Pancreas (tissue), 10 donors: ENCODE results near the gene BICD1. TPM values are rescaled to one million over a fixed set of nuclear protein-coding genes. Genes with fewer than 3 reads are reported as not detected.
"Not testable (repeated sequence)": the region's sequence is repeated elsewhere in the genome, so short reads cannot be mapped to it uniquely, and the experiment has no call there.

Experiments
- ATAC-seq, 4 donors: fragments of 200-7000 bp; cut with Tn5 transposase; one replicate each; pipeline versions ENCODE4 v1.8.0 to v1.9.1; 2020; ENCODE audit warnings: mild to moderate bottlenecking in 4 of 4, moderate library complexity in 4 of 4
- DNase-seq, 6 donors: peaks; one replicate each; pipeline ENCODE4 v3.0.0-alpha.2; 2020
- FAIRE-seq: peaks from 2 replicates; lab custom pipeline; 2012; peaks lifted over from hg19 to GRCh38; lab: Jason Lieb, UNC
- H3K27ac ChIP-seq, 4 donors: fragments of 200-600 bp; sonication (generic); 1 replicate in 3 of 4; 2 replicates in 1 of 4; pipeline versions ENCODE4 v1.5.0 to v1.8.0; 2020
- H3K27me3 ChIP-seq, 4 donors: fragments of 200-600 bp; one replicate each; pipeline ENCODE4 v1.8.0; 2021
- H3K36me3 ChIP-seq, 3 donors: fragments of 200-600 bp; sonication (generic) in 1 of 3; one replicate each; pipeline versions ENCODE4 v1.5.0 to v1.8.0; 2020 to 2021
- H3K4me1 ChIP-seq, 3 donors: fragments of 200-600 bp; one replicate each; pipeline ENCODE4 v1.8.0; 2021
- H3K4me3 ChIP-seq, 4 donors: fragments of 200-600 bp; sonication (generic) in 2 of 4; one replicate each; pipeline versions ENCODE4 v1.5.0 to v1.8.0; 2020 to 2021
- H3K9me3 ChIP-seq, 4 donors: fragments of 200-600 bp; one replicate each; pipeline ENCODE4 v1.8.0; 2021
- WGBS, 2 donors: extraction: QIAGEN DNeasy Blood & Tissue Kit; methylation state at CpG; one replicate each; pipeline ENCODE4 v1.1.7; 2013; 5-methylcytosine and 5-hydroxymethylcytosine counted together
- intact Hi-C, 3 donors: fragments of 100-400 bp; cut with DNase I; formaldehyde crosslinking; loops; one replicate each; pipeline versions ENCODE4 v1.11.1 to v1.14.2; 2022
- polyA plus RNA-seq, 2 donors: library from polyadenylated mRNA; stranded (reverse); fragments of 200-250 nt; gene quantifications; one replicate each; pipeline ENCODE4 v1.2.3, GENCODE V29; 2013
- total RNA-seq, 6 donors: library from RNA; stranded (reverse); fragmentation: NEBNext Ultra II Directional in 4 of 6; extraction: Animal tissue kit (Norgen Biotek cat#: 25700) in 4 of 6; gene quantifications; one replicate each; pipeline versions ENCODE4 v1.2.1 to v1.2.4, GENCODE V29; 2021 to 2023
- TF ChIP-seq, protein P1 (sequence below), 4 donors: fragments of 200-600 bp; sonication (generic) in 3 of 4; IDR thresholded peaks; one replicate each; pipeline versions ENCODE4 v1.5.0 to v1.8.0; 2021; ENCODE audit warnings: antibody characterized with exemption in 4 of 4
- donor health status: healthy with polysubstance abuse.
- donor health status: DM: no; HTN: no; CAD: no; lungs with moderate emphysema.
- donor health status: DM: no; HTN: no; CAD: no.
- donor health status: control.
- donor health status: control.
- donor health status: Bipolar disorder and iron deficiency.
- donor health status: DM: yes; HTN: yes; CAD: no.
- donor health status: DM: no; HTN: no; CAD: no.
- donor health status: DM: no; HTN: no; CAD: no.
- donor health status: DM: yes; HTN: yes; CAD: no.

The BICD1 gene
- total and polyA plus RNA-seq, 8 donors, result 2.4 to 8.1 (median 3.4) TPM

DNA sequence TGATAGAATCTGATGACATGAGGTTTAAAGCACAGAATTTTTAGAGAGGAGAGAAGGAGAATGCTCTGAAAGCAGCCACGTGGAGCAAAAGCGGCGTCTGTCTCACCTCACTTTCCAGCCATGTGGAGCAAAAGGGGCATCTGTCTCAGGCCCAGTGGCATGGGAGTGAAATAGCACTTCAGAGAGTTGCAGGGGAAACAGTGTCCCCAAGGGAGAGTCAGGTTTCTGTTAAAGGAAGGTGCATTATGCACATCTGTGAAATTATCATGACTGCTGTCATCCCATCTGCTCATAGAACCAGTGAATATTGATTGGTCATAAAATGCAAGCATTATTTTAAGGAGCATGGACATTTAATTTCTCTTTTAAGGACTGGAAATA, 124.0 kb downstream of the BICD1 start:
- DNase-seq, result no peak
- Histone ChIP-seq H3K27ac (no peak overlapping the region), H3K4me3 (no peak overlapping the region), H3K4me1 (no peaks in the 10 kb centered on the region), H3K27me3 (no peaks in the 10 kb centered on the region), H3K9me3 (no peaks in the 10 kb centered on the region), H3K36me3 (no peaks in the 10 kb centered on the region)
- ATAC-seq, result no peak
- no peak for FAIRE-seq
- 86 to 89% methylated on average over 3 of the region's 3 CpGs for WGBS, 2 donors
- intact Hi-C loops, result no loop called here
- TF ChIP-seq, protein P1, sequence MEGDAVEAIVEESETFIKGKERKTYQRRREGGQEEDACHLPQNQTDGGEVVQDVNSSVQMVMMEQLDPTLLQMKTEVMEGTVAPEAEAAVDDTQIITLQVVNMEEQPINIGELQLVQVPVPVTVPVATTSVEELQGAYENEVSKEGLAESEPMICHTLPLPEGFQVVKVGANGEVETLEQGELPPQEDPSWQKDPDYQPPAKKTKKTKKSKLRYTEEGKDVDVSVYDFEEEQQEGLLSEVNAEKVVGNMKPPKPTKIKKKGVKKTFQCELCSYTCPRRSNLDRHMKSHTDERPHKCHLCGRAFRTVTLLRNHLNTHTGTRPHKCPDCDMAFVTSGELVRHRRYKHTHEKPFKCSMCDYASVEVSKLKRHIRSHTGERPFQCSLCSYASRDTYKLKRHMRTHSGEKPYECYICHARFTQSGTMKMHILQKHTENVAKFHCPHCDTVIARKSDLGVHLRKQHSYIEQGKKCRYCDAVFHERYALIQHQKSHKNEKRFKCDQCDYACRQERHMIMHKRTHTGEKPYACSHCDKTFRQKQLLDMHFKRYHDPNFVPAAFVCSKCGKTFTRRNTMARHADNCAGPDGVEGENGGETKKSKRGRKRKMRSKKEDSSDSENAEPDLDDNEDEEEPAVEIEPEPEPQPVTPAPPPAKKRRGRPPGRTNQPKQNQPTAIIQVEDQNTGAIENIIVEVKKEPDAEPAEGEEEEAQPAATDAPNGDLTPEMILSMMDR (IDR thresholded peaks at IDR 0.05), result no peak

DNA sequence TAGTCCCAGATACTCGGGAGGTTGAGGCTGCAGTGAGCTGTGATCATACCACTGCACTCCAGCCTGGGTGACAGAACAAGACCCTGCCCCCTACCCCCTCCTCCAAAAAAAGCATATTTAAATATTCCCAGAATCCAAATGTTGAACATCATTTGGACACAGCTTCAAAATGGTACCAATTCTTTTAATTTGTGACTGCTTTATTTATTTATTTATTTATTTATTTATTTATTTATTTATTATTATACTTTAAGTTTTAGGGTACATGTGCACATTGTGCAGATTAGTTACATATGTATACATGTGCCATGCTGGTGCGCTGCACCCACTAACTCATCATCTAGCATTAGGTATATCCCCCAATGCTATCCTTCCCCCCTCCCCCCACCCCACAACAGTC, 124.7 kb downstream of the BICD1 start:
- H3K27me3 ChIP-seq, H3K4me1 ChIP-seq, intact Hi-C loops, DNase-seq, ATAC-seq, H3K27ac ChIP-seq, H3K9me3 ChIP-seq, H3K4me3 ChIP-seq, H3K36me3 ChIP-seq, FAIRE-seq: not testable (repeated sequence)
- WGBS, 2 donors, result 74 to 82% methylated on average over 2 of the region's 2 CpGs

DNA sequence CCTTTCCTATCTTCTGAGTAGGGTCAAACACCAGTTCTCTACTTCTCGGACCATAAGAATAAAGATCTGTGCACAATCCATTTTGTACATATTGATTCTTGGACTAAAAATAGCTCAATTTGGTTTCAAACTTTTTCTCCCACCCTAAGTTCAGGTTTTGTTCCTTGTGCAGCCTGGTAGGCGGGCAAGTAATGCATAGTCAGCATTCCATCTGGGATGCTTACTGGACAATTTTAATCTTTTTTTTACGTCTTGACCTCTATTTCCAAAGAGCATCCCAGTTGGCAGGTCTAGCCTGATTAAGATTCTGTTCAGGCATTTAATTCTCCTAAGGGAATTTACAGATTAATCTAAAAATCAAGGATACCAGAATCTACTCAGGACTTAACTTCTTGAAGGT, 126.9 kb downstream of the BICD1 start:
- DNase-seq (no peak), FAIRE-seq (no peak), ATAC-seq (no peak)
- no peak overlapping the region for H3K4me3 ChIP-seq
- H3K4me1 ChIP-seq, result no peaks in the 10 kb centered on the region
- H3K27me3 ChIP-seq, result no peaks in the 10 kb centered on the region
- intact Hi-C loops, result no loop called here
- no peak overlapping the region for H3K27ac ChIP-seq
- 71 to 83% methylated on average over 3 of the region's 3 CpGs for WGBS, 2 donors
- H3K9me3 ChIP-seq, result no peaks in the 10 kb centered on the region
- TF ChIP-seq, protein P1 (IDR thresholded peaks at IDR 0.05), result no peak
- no peaks in the 10 kb centered on the region for H3K36me3 ChIP-seq

DNA sequence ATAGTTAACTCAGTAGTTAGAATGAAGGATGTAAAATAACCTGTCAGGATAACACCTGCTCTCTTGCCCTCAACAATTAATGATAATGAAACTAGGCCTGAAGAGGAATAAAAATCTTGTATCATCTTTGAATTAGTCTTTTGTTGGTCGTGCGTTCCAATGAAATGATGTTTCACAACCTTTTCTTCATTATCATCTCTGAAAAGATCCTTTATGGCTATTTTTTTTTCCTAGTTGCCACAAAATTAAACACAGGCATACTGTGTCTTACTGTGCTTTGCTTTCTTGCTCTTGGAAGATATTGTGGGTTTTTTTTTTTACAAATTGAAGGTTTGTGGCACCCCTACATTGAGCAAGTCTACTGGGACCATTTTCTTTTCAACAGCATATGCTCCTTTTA, 128.6 kb downstream of the BICD1 start:
- H3K27ac ChIP-seq, result no peak overlapping the region
- intact Hi-C loops, result no loop called here
- no peaks in the 10 kb centered on the region for H3K4me1 ChIP-seq
- ATAC-seq (no peak), FAIRE-seq (no peak), DNase-seq (no peak)
- no peak overlapping the region for H3K4me3 ChIP-seq
- 88 to 94% methylated on average over 2 of the region's 2 CpGs for WGBS, 2 donors
- no peaks in the 10 kb centered on the region for H3K9me3 ChIP-seq
- no peaks in the 10 kb centered on the region for H3K27me3 ChIP-seq
- no peaks in the 10 kb centered on the region for H3K36me3 ChIP-seq
- TF ChIP-seq, protein P1 (IDR thresholded peaks at IDR 0.05), result no peak

DNA sequence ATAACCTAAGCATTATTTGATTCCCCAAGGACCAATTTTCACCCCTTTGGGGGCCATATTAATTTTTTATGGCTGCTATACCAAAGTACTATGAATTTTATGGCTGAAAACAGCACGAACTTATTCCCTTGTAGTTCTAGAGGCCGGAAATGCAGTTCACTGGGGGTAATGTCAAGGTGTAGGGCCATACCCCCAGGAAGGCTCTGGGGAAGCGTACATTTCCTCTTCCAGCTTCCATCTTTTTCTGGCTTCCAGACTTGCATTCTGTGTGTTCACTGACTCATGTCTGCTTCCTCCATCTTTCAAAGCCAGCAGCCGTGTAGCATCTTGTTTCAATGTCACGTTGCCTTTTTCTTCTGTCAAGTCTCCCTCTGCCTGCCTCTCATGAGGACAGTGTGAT, 133.5 kb downstream of the BICD1 start:
- no peaks in the 10 kb centered on the region for H3K4me1 ChIP-seq
- no peak overlapping the region for H3K27ac ChIP-seq
- intact Hi-C loops, result no loop called here
- no peak for ATAC-seq
- no peak for DNase-seq
- H3K27me3 ChIP-seq, result no peaks in the 10 kb centered on the region
- H3K36me3 ChIP-seq, result no peaks in the 10 kb centered on the region
- H3K4me3 ChIP-seq, result no peak overlapping the region
- TF ChIP-seq, protein P1 (IDR thresholded peaks at IDR 0.05), result no peak
- FAIRE-seq, result no peak
- H3K9me3 ChIP-seq, result no peaks in the 10 kb centered on the region
- 81 to 92% methylated on average over 5 of the region's 5 CpGs for WGBS, 2 donors

DNA sequence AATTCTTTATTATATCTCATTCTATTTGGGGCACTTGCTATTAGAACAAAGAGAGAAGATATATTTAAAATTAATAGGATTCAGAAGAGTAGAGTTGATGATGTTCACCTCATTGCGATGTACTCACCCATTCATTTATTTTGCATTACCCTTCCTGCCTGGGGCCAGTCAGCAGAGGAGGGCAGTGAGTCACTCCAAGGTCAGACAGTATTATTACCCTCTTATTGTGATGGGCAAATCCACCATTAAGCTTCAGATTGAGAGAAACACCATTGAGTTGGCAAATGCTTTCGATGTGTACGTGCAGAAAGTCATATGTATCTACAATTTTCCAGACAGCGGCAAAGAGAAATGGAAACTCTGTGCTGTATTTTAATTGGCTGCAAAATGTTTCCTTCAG, 134.2 kb downstream of the BICD1 start:
- Histone ChIP-seq H3K4me3 (no peak overlapping the region), H3K9me3 (no peaks in the 10 kb centered on the region), H3K36me3 (no peaks in the 10 kb centered on the region), H3K27ac (no peak overlapping the region), H3K4me1 (no peaks in the 10 kb centered on the region), H3K27me3 (no peaks in the 10 kb centered on the region)
- no peak for DNase-seq
- TF ChIP-seq, protein P1 (IDR thresholded peaks at IDR 0.05), result no peak
- intact Hi-C loops, result no loop called here
- FAIRE-seq, result no peak
- ATAC-seq, result no peak
- 74 to 98% methylated on average over 4 of the region's 4 CpGs for WGBS, 2 donors
